ENCODE measurements around the gene GOPC.
"Not testable (repeated sequence)": the region's sequence is repeated elsewhere in the genome, so short reads cannot be mapped to it uniquely, and the experiment has no call there.

Gene GOPC

GRCh38 chr6:117602151-117602898 lies at the start of gene GOPC:
Gene GOPC (minus strand): TSS chr6:117602511. CDS start chr6:117602288, 223 bp downstream.
- peaks cover 2% of the 10 kb centered on the region for H3K27me3 Mint-ChIP-seq
- peak within 1 kb of the TSS; percentile 100 for H3K27ac Mint-ChIP-seq
- H3K4me1 Mint-ChIP-seq = peaks cover 47% of the 10 kb centered on the region
- H3K4me3 Mint-ChIP-seq = peak within 1 kb of the TSS; percentile 96
- H3K9me3 Mint-ChIP-seq = peaks cover 5% of the 10 kb centered on the region
- H3K36me3 Mint-ChIP-seq = peaks cover 17% of the 10 kb centered on the region

- H3K27ac Mint-ChIP-seq, H3K9me3 Mint-ChIP-seq, H3K4me1 Mint-ChIP-seq, H3K36me3 Mint-ChIP-seq, H3K27me3 Mint-ChIP-seq, H3K4me3 Mint-ChIP-seq: not testable (repeated sequence)
These were observed 49.7 kb upstream of the GOPC start for GRCh38 chr6:117651984-117652383.

- Mint-ChIP-seq H3K9me3 (no peaks in the 10 kb centered on the region), H3K4me3 (no peak overlapping the region), H3K36me3 (no peaks in the 10 kb centered on the region), H3K4me1 (no peaks in the 10 kb centered on the region), H3K27me3 (peaks cover 1% of the 10 kb centered on the region), H3K27ac (no peak overlapping the region)
These were observed 40.7 kb upstream of the GOPC start for GRCh38 chr6:117642976-117643375.

GRCh38 chr6:117637770-117638169 lies 35.5 kb upstream of the GOPC start:
- Mint-ChIP-seq H3K4me3 (no peak overlapping the region), H3K36me3 (peaks cover 5% of the 10 kb centered on the region), H3K27me3 (peaks cover 7% of the 10 kb centered on the region), H3K9me3 (no peaks in the 10 kb centered on the region), H3K27ac (no peak overlapping the region), H3K4me1 (no peaks in the 10 kb centered on the region)

- Mint-ChIP-seq H3K4me3 (no peak overlapping the region), H3K36me3 (peaks cover 4% of the 10 kb centered on the region), H3K27me3 (peaks cover 10% of the 10 kb centered on the region), H3K27ac (no peak overlapping the region), H3K4me1 (no peaks in the 10 kb centered on the region), H3K9me3 (peaks cover 4% of the 10 kb centered on the region)
These were observed 26.9 kb upstream of the GOPC start for GRCh38 chr6:117629119-117629660.

- no peaks in the 10 kb centered on the region for H3K4me1 Mint-ChIP-seq
- H3K36me3 Mint-ChIP-seq = peaks cover 5% of the 10 kb centered on the region
- peaks cover 8% of the 10 kb centered on the region for H3K27me3 Mint-ChIP-seq
- peaks cover 8% of the 10 kb centered on the region for H3K9me3 Mint-ChIP-seq
- H3K27ac Mint-ChIP-seq = no peak overlapping the region
- H3K4me3 Mint-ChIP-seq = no peak overlapping the region
These were observed 25.2 kb upstream of the GOPC start for GRCh38 chr6:117627533-117627932.

GRCh38 chr6:117624869-117625481 lies 22.7 kb upstream of the GOPC start:
- peaks cover 5% of the 10 kb centered on the region for H3K36me3 Mint-ChIP-seq
- H3K27me3 Mint-ChIP-seq = peaks cover 5% of the 10 kb centered on the region
- H3K27ac Mint-ChIP-seq = no peak overlapping the region
- H3K4me1 Mint-ChIP-seq = no peaks in the 10 kb centered on the region
- H3K4me3 Mint-ChIP-seq = no peak overlapping the region
- peaks cover 8% of the 10 kb centered on the region for H3K9me3 Mint-ChIP-seq

- peaks cover 5% of the 10 kb centered on the region for H3K36me3 Mint-ChIP-seq
- H3K4me3 Mint-ChIP-seq = no peak overlapping the region
- peaks cover 2% of the 10 kb centered on the region for H3K27me3 Mint-ChIP-seq
- peaks cover 24% of the 10 kb centered on the region for H3K4me1 Mint-ChIP-seq
- H3K9me3 Mint-ChIP-seq = peaks cover 5% of the 10 kb centered on the region
- H3K27ac Mint-ChIP-seq = no peak overlapping the region
These were observed 16.9 kb upstream of the GOPC start for GRCh38 chr6:117619178-117619577.

- H3K27me3 Mint-ChIP-seq = peaks cover 2% of the 10 kb centered on the region
- no peaks in the 10 kb centered on the region for H3K9me3 Mint-ChIP-seq
- H3K27ac Mint-ChIP-seq = peak overlapping the region; percentile 96
- peaks cover 3% of the 10 kb centered on the region for H3K36me3 Mint-ChIP-seq
- H3K4me3 Mint-ChIP-seq = peak overlapping the region; percentile 49
- H3K4me1 Mint-ChIP-seq = peaks cover 38% of the 10 kb centered on the region
These were observed 15.1 kb upstream of the GOPC start for GRCh38 chr6:117617210-117618035.

- H3K27ac Mint-ChIP-seq = peak overlapping the region; percentile 88
- H3K27me3 Mint-ChIP-seq = peaks cover 5% of the 10 kb centered on the region
- H3K36me3 Mint-ChIP-seq = peaks cover 3% of the 10 kb centered on the region
- no peaks in the 10 kb centered on the region for H3K9me3 Mint-ChIP-seq
- no peak overlapping the region for H3K4me3 Mint-ChIP-seq
- peaks cover 39% of the 10 kb centered on the region for H3K4me1 Mint-ChIP-seq
These were observed 14.3 kb upstream of the GOPC start for GRCh38 chr6:117616391-117617209.

- H3K4me1 Mint-ChIP-seq = peaks cover 39% of the 10 kb centered on the region
- H3K27me3 Mint-ChIP-seq = peaks cover 5% of the 10 kb centered on the region
- H3K4me3 Mint-ChIP-seq = no peak overlapping the region
- no peaks in the 10 kb centered on the region for H3K9me3 Mint-ChIP-seq
- peak overlapping the region; percentile 85 for H3K27ac Mint-ChIP-seq
- peaks cover 3% of the 10 kb centered on the region for H3K36me3 Mint-ChIP-seq
These were observed 13.6 kb upstream of the GOPC start for GRCh38 chr6:117615750-117616390.

GRCh38 chr6:117613920-117614560 lies 11.7 kb upstream of the GOPC start:
- Mint-ChIP-seq H3K27me3 (peaks cover 8% of the 10 kb centered on the region), H3K4me3 (peak overlapping the region; percentile 51), H3K27ac (no peak overlapping the region), H3K36me3 (peaks cover 3% of the 10 kb centered on the region), H3K9me3 (no peaks in the 10 kb centered on the region), H3K4me1 (peaks cover 39% of the 10 kb centered on the region)

GRCh38 chr6:117607511-117607910 lies 5.2 kb upstream of the GOPC start:
- no peak overlapping the region for H3K27ac Mint-ChIP-seq
- peaks cover 14% of the 10 kb centered on the region for H3K4me1 Mint-ChIP-seq
- H3K9me3 Mint-ChIP-seq = no peaks in the 10 kb centered on the region
- H3K27me3 Mint-ChIP-seq = peaks cover 15% of the 10 kb centered on the region
- no peaks in the 10 kb centered on the region for H3K36me3 Mint-ChIP-seq
- no peak overlapping the region for H3K4me3 Mint-ChIP-seq

- H3K27ac Mint-ChIP-seq = no peak overlapping the region
- no peak overlapping the region for H3K4me3 Mint-ChIP-seq
These were observed 3.0 kb upstream of the GOPC start for GRCh38 chr6:117605169-117605826.

More at GRCh38 chr6:117605169-117605826, 3.0 kb upstream of the GOPC start:
- Mint-ChIP-seq H3K9me3 (no peaks in the 10 kb centered on the region), H3K27me3 (peaks cover 10% of the 10 kb centered on the region), H3K4me1 (peaks cover 23% of the 10 kb centered on the region), H3K36me3 (no peaks in the 10 kb centered on the region)
